Adrenal gland (tissue), 5 donors: ENCODE results near the gene ABCG1.

Experiments used
- POLR2A ChIP-seq, 2 donors: fragments of 450-650 bp; IDR thresholded peaks; one replicate each; pipeline ENCODE4 v1.6.1; 2017; ENCODE audit warnings: antibody characterized with exemption in 2 of 2, mild to moderate bottlenecking in 2 of 2, moderate library complexity in 1 of 2
- TF ChIP-seq, protein P1 (sequence below), 6 experiments: fragments of 450-650 bp in 4 of 6; fragments of 200-600 bp in 2 of 6; sonication (generic) in 1 of 6; IDR thresholded peaks; 1 replicate in 5 of 6; 2 replicates in 1 of 6; pipeline versions ENCODE4 v1.5.1 to v1.8.0; 2016 to 2021; ENCODE audit warnings: antibody characterized with exemption in 6 of 6, mild to moderate bottlenecking in 2 of 6, moderate library complexity in 1 of 6
- donor health status: DM: no; HTN: no; CAD: no.

- TF ChIP-seq, protein P1, sequence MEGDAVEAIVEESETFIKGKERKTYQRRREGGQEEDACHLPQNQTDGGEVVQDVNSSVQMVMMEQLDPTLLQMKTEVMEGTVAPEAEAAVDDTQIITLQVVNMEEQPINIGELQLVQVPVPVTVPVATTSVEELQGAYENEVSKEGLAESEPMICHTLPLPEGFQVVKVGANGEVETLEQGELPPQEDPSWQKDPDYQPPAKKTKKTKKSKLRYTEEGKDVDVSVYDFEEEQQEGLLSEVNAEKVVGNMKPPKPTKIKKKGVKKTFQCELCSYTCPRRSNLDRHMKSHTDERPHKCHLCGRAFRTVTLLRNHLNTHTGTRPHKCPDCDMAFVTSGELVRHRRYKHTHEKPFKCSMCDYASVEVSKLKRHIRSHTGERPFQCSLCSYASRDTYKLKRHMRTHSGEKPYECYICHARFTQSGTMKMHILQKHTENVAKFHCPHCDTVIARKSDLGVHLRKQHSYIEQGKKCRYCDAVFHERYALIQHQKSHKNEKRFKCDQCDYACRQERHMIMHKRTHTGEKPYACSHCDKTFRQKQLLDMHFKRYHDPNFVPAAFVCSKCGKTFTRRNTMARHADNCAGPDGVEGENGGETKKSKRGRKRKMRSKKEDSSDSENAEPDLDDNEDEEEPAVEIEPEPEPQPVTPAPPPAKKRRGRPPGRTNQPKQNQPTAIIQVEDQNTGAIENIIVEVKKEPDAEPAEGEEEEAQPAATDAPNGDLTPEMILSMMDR (IDR thresholded peaks at IDR 0.05) = no peak
- no peak for TF ChIP-seq POLR2A (IDR thresholded peaks at IDR 0.05)
Measured at GRCh38 chr21:42191696-42192595, 27.0 kb upstream of the ABCG1 start.
